CD14-positive monocyte (primary cell): ENCODE results near the gene XYLB. TPM values are rescaled to one million over a fixed set of nuclear protein-coding genes. Genes with fewer than 3 reads are reported as not detected.

Experiments
- DNase-seq, 3 donors: peaks; one replicate each; pipeline ENCODE4 v3.0.0-alpha.2; 2011 to 2022
- H2AFZ ChIP-seq: 2 replicates; pipeline ENCODE4 v1.6.0; 2012; ENCODE audit warnings: mild to moderate bottlenecking, low read depth, low read length, inconsistent platforms; ENCODE audit not compliant: insufficient read depth, poor library complexity, severe bottlenecking
- H3K27ac ChIP-seq, 2 donors: 1 replicate in 1 of 2; 2 replicates in 1 of 2; pipeline ENCODE4 v1.5.1; 2012 to 2013; ENCODE audit warnings: low read length in 2 of 2, control low read depth in 1 of 2, inconsistent platforms in 1 of 2, low read depth in 1 of 2, mild to moderate bottlenecking in 1 of 2
- H3K27me3 ChIP-seq, 2 donors: one replicate each; pipeline versions ENCODE4 v1.6.0 to v1.6.1; 2011 to 2013; ENCODE audit warnings: low read length in 2 of 2; ENCODE audit not compliant: control insufficient read depth in 2 of 2, insufficient read depth in 2 of 2
- H3K36me3 ChIP-seq, 2 donors: replicated peaks in 1 of 2; 1 replicate in 1 of 2; 2 replicates in 1 of 2; pipeline versions ENCODE4 v1.5.1 to v1.6.1; 2012 to 2013; ENCODE audit warnings: low read length in 2 of 2, control low read depth in 1 of 2, inconsistent platforms in 1 of 2, mild to moderate bottlenecking in 1 of 2; ENCODE audit not compliant: insufficient read depth in 2 of 2, control insufficient read depth in 1 of 2
- H3K4me1 ChIP-seq, 2 donors: 1 replicate in 1 of 2; 2 replicates in 1 of 2; pipeline versions ENCODE4 v1.5.1 to v1.6.1; 2012 to 2013; ENCODE audit warnings: low read length in 2 of 2, control low read depth in 1 of 2, inconsistent platforms in 1 of 2, mild to moderate bottlenecking in 1 of 2, moderate library complexity in 1 of 2; ENCODE audit not compliant: insufficient read depth in 2 of 2, control insufficient read depth in 1 of 2
- H3K4me2 ChIP-seq: replicated peaks from 2 replicates; pipeline ENCODE3; 2012; ENCODE audit warnings: low read length, moderate library complexity, mild to moderate bottlenecking; ENCODE audit not compliant: poor library complexity, severe bottlenecking; ENCODE audit errors: extremely low read depth
- H3K4me3 ChIP-seq, 3 experiments: fragments of 200-600 bp in 1 of 3; sonication (generic) in 1 of 3; replicated peaks in 1 of 3; 1 replicate in 2 of 3; 2 replicates in 1 of 3; pipeline ENCODE4 v1.5.1; 2011 to 2013; ENCODE audit warnings: low read length in 3 of 3, mild to moderate bottlenecking in 3 of 3, control low read depth in 2 of 3, low read depth in 2 of 3, inconsistent platforms in 1 of 3, moderate library complexity in 1 of 3
- H3K79me2 ChIP-seq: 2 replicates; pipeline ENCODE4 v1.6.0; 2012; ENCODE audit warnings: mild to moderate bottlenecking, control low read depth, inconsistent platforms, low read length, moderate library complexity; ENCODE audit not compliant: insufficient read depth
- H3K9ac ChIP-seq: 2 replicates; pipeline ENCODE4 v1.6.0; 2017; ENCODE audit warnings: low read length, mild to moderate bottlenecking; ENCODE audit not compliant: insufficient read depth, poor library complexity, severe bottlenecking
- H3K9me3 ChIP-seq, 2 donors: replicated peaks in 1 of 2; 1 replicate in 1 of 2; 2 replicates in 1 of 2; pipeline versions ENCODE4 v1.5.1 to v1.6.1; 2012 to 2013; ENCODE audit warnings: low read length in 2 of 2, control low read depth in 1 of 2; ENCODE audit not compliant: control insufficient read depth in 1 of 2, insufficient read depth in 1 of 2
- H4K20me1 ChIP-seq: 2 replicates; pipeline ENCODE4 v1.6.0; 2012; ENCODE audit warnings: mild to moderate bottlenecking, low read length, control low read depth, moderate library complexity; ENCODE audit not compliant: insufficient read depth
- H3K27ac Mint-ChIP-seq, 7 donors: one replicate each; pipeline ENCODE4 v1.8.0; 2020; ENCODE audit warnings: mild to moderate bottlenecking in 7 of 7, mixed read lengths in 7 of 7, moderate library complexity in 6 of 7, inconsistent platforms in 2 of 7
- H3K27me3 Mint-ChIP-seq, 3 donors: one replicate each; pipeline ENCODE4 v1.8.0; 2021 to 2022; ENCODE audit warnings: low read depth in 3 of 3, mild to moderate bottlenecking in 3 of 3, mixed read lengths in 3 of 3, moderate library complexity in 3 of 3, inconsistent platforms in 1 of 3
- H3K36me3 Mint-ChIP-seq, 2 donors: one replicate each; pipeline ENCODE4 v1.8.0; 2020; ENCODE audit warnings: mixed read lengths in 2 of 2, inconsistent platforms in 1 of 2, mild to moderate bottlenecking in 1 of 2
- H3K4me1 Mint-ChIP-seq: one replicate; pipeline ENCODE4 v1.8.0; 2020; ENCODE audit warnings: mild to moderate bottlenecking, mixed read lengths
- H3K4me3 Mint-ChIP-seq, 2 donors: one replicate each; pipeline ENCODE4 v1.8.0; 2020; ENCODE audit warnings: mild to moderate bottlenecking in 2 of 2, mixed read lengths in 2 of 2, moderate library complexity in 1 of 2
- H3K9me3 Mint-ChIP-seq, 7 donors: one replicate each; pipeline ENCODE4 v1.8.0; 2020 to 2022; ENCODE audit warnings: mixed read lengths in 7 of 7, mild to moderate bottlenecking in 6 of 7, moderate library complexity in 6 of 7, inconsistent platforms in 2 of 7
- WGBS: methylation state at CpG from one replicate; pipeline ENCODE4 v1.1.5; 2013; ENCODE audit warnings: missing lambda C conversion rate; ENCODE audit not compliant: insufficient coverage; 5-methylcytosine and 5-hydroxymethylcytosine counted together
- intact Hi-C, 2 donors: fragments of 100-400 bp; cut with micrococcal nuclease; formaldehyde crosslinking; loops; one replicate each; pipeline versions ENCODE4 v1.15.0 to v1.15.1; 2023
- polyA plus RNA-seq, 3 donors: library from polyadenylated mRNA; depleted of rRNA in 1 of 3; unstranded in 2 of 3; stranded (reverse) in 1 of 3; fragments of 300-500 nt in 2 of 3; fragments of >200 nt in 1 of 3; fragmentation: Illumina TruSeq in 2 of 3; gene quantifications; 1 replicate in 2 of 3; 2 replicates in 1 of 3; pipeline ENCODE4 v1.2.3, GENCODE V29; 2012 to 2021
- TF ChIP-seq, protein P1 (sequence below): fragments of 200-600 bp; IDR thresholded peaks from one replicate; pipeline ENCODE4 v1.8.0; 2022; ENCODE audit warnings: antibody characterized with exemption, mild to moderate bottlenecking

XYLB gene
- polyA plus RNA-seq, 3 donors: 0.60 to 1.00 (median 0.74) TPM

DNA sequence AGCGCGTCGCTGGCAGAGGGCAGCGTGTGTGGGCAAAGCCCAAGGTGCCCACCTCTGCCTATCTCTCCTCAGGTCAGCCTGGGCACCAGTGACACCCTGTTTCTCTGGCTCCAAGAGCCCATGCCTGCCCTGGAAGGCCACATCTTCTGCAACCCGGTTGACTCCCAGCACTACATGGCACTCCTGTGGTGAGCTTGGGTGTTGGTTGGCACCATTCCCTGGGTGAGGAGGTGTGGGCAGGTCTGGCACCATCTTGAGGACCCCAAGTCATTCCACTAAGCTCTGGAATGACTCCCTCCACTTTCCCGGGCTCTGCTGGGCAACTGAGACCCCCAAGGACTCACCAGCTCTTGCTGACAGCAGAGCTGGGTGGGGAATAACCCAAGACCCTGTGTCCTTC lies 28.5 kb downstream of the XYLB start:
- Histone ChIP-seq H2AFZ (no peak overlapping the region), H3K4me2 (no peak overlapping the region), H3K9ac (no peak overlapping the region), H3K27ac (no peak overlapping the region), H3K36me3 (peaks cover 10 to 58% of the 10 kb centered on the region in 2 donors), H3K4me1 (no peaks in the 10 kb centered on the region), H3K79me2 (no peaks in the 10 kb centered on the region), H4K20me1 (no peaks in the 10 kb centered on the region), H3K9me3 (peaks cover 0 to 5% of the 10 kb centered on the region in 2 donors), H3K4me3 (no peak overlapping the region), H3K27me3 (no peaks in the 10 kb centered on the region)
- H3K9me3 Mint-ChIP-seq: peaks cover 0 to 8% (median 2%) of the 10 kb centered on the region in 7 donors
- no peak overlapping the region for H3K4me3 Mint-ChIP-seq
- intact Hi-C loops: no loop called here
- no CpG with 5 or more reads among the region's 6 CpGs for WGBS
- no peak overlapping the region for H3K27ac Mint-ChIP-seq
- TF ChIP-seq, protein P1, sequence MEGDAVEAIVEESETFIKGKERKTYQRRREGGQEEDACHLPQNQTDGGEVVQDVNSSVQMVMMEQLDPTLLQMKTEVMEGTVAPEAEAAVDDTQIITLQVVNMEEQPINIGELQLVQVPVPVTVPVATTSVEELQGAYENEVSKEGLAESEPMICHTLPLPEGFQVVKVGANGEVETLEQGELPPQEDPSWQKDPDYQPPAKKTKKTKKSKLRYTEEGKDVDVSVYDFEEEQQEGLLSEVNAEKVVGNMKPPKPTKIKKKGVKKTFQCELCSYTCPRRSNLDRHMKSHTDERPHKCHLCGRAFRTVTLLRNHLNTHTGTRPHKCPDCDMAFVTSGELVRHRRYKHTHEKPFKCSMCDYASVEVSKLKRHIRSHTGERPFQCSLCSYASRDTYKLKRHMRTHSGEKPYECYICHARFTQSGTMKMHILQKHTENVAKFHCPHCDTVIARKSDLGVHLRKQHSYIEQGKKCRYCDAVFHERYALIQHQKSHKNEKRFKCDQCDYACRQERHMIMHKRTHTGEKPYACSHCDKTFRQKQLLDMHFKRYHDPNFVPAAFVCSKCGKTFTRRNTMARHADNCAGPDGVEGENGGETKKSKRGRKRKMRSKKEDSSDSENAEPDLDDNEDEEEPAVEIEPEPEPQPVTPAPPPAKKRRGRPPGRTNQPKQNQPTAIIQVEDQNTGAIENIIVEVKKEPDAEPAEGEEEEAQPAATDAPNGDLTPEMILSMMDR: no peak
- H3K27me3 Mint-ChIP-seq: peaks cover 0 to 5% (median 0%) of the 10 kb centered on the region in 3 donors
- no peak for DNase-seq
- peaks cover 52 to 65% of the 10 kb centered on the region in 2 donors for H3K36me3 Mint-ChIP-seq
- H3K4me1 Mint-ChIP-seq: peaks cover 5% of the 10 kb centered on the region

DNA sequence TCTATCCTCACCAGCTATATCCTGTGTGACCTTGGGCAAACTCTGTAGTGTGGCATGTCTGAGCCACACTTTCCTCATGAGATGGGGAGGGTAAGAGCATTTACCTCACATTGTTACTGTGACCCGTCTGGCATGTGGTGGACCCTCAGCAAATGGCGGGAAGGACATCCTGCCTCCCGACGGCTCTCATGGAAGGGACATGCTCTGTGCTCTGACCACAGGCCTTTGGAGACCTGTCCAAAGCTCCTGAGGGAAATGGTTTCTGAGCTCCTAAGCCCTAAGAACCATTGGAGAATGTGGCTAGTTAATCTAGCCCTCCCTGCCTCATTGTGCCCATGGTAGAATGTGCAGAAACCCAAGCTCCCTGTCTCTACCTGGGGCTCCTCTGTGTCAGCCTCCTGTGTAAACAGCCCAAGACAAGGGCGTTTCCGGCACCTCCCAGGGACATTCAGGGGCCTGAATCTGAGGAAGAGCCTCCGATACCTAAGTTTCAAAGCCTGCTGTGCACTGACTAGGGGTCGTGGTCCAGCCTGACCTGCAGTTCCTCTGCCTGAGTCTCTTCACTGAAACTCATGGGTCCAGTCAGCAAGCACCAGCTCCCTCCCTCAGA lies 29.0 kb downstream of the XYLB start:
- 100% methylated on average over 4 of the region's 8 CpGs for WGBS
- Mint-ChIP-seq H3K4me3 (no peak overlapping the region), H3K36me3 (peaks cover 54 to 66% of the 10 kb centered on the region in 2 donors), H3K4me1 (peaks cover 5% of the 10 kb centered on the region), H3K27ac (no peak overlapping the region), H3K27me3 (peaks cover 0 to 5% (median 0%) of the 10 kb centered on the region in 3 donors), H3K9me3 (peaks cover 0 to 9% (median 3%) of the 10 kb centered on the region in 7 donors)
- intact Hi-C loops: no loop called here
- Histone ChIP-seq H3K4me3 (no peak overlapping the region), H3K79me2 (no peaks in the 10 kb centered on the region), H3K4me1 (no peaks in the 10 kb centered on the region), H2AFZ (no peak overlapping the region), H3K36me3 (peaks cover 10 to 59% of the 10 kb centered on the region in 2 donors), H3K9me3 (peaks cover 0 to 5% of the 10 kb centered on the region in 2 donors), H3K27me3 (no peaks in the 10 kb centered on the region), H3K27ac (no peak overlapping the region), H4K20me1 (no peaks in the 10 kb centered on the region), H3K4me2 (no peak overlapping the region), H3K9ac (no peak overlapping the region)
- TF ChIP-seq, protein P1: no peak
- no peak for DNase-seq
